Hepatocyte (in vitro differentiated cells): ENCODE data around the gene PANK3. TPM values are rescaled to one million over a fixed set of nuclear protein-coding genes. Genes with fewer than 3 reads are reported as not detected.

ENCODE experiments used
- DNase-seq: peaks from one replicate; pipeline ENCODE4 v3.0.0-alpha.2; 2016; ENCODE audit warnings: low spot score
- H2AFZ ChIP-seq: fragments of 200-600 bp; sonication (generic); 2 replicates; pipeline ENCODE4 v1.6.0; 2016; ENCODE audit warnings: antibody characterized with exemption, mild to moderate bottlenecking
- H3K27ac ChIP-seq: fragments of 200-600 bp; sonication (generic); 2 replicates; pipeline ENCODE4 v1.5.1; 2016; ENCODE audit warnings: mild to moderate bottlenecking
- H3K27me3 ChIP-seq: fragments of 200-600 bp; sonication (generic); 2 replicates; pipeline ENCODE4 v1.6.1; 2016
- H3K36me3 ChIP-seq: fragments of 200-600 bp; sonication (generic); replicated peaks from 2 replicates; pipeline ENCODE4 v1.5.1; 2016; ENCODE audit warnings: low read depth; ENCODE audit not compliant: insufficient read depth
- H3K4me1 ChIP-seq: fragments of 200-600 bp; sonication (generic); 2 replicates; pipeline ENCODE4 v1.5.1; 2016; ENCODE audit warnings: mild to moderate bottlenecking, moderate library complexity; ENCODE audit not compliant: insufficient read depth
- H3K4me2 ChIP-seq: fragments of 200-600 bp; sonication (generic); 2 replicates; pipeline ENCODE4 v1.6.0; 2016
- H3K4me3 ChIP-seq: fragments of 200-600 bp; sonication (generic); 2 replicates; pipeline ENCODE4 v1.5.1; 2016; ENCODE audit warnings: mild to moderate bottlenecking
- H3K79me2 ChIP-seq: fragments of 200-600 bp; sonication (generic); 2 replicates; pipeline ENCODE4 v1.6.0; 2017; ENCODE audit warnings: mild to moderate bottlenecking
- H3K9me2 ChIP-seq: fragments of 200-600 bp; sonication (generic); replicated peaks from 2 replicates; pipeline ENCODE4 v1.6.0; 2017; ENCODE audit warnings: mild to moderate bottlenecking; ENCODE audit not compliant: insufficient read depth
- H3K9me3 ChIP-seq: fragments of 200-600 bp; sonication (generic); 2 replicates; pipeline ENCODE4 v1.5.1; 2016; ENCODE audit warnings: low read depth, mild to moderate bottlenecking
- H4K20me1 ChIP-seq: fragments of 200-600 bp; sonication (generic); 2 replicates; pipeline ENCODE4 v1.6.0; 2016; ENCODE audit warnings: mild to moderate bottlenecking; ENCODE audit not compliant: insufficient read depth, poor library complexity, severe bottlenecking
- CTCF ChIP-seq: fragments of 200-600 bp; sonication (generic); IDR thresholded peaks from 2 replicates; pipeline ENCODE4 v1.5.1; 2016; ENCODE audit warnings: antibody characterized with exemption, mild to moderate bottlenecking; ENCODE audit not compliant: poor library complexity
- EZH2 ChIP-seq: fragments of 200-600 bp; sonication (generic); IDR thresholded peaks from 2 replicates; pipeline ENCODE4 v1.6.1; 2016; ENCODE audit warnings: antibody characterized with exemption, mild to moderate bottlenecking, borderline replicate concordance
- EZH2phosphoT487 ChIP-seq: fragments of 200-600 bp; sonication (generic); IDR thresholded peaks from one replicate; pipeline ENCODE4 v1.6.1; 2018; ENCODE audit warnings: antibody characterized with exemption, mild to moderate bottlenecking, low read depth, moderate library complexity; ENCODE audit not compliant: unreplicated experiment, severe bottlenecking
- WGBS: methylation state at CpG from one replicate; pipeline ENCODE4 v1.1.6; 2016; ENCODE audit warnings: low lambda C conversion rate; ENCODE audit errors: missing lambda C conversion rate; 5-methylcytosine and 5-hydroxymethylcytosine counted together
- polyA plus RNA-seq: library from polyadenylated mRNA; unstranded; fragments of >200 nt; fragmentation: Nextera tagmentation; extraction: Ambion mirVana; gene quantifications from 2 replicates; pipeline ENCODE4 v1.2.1, GENCODE V29; 2016
- total RNA-seq: library from RNA; depleted of rRNA; stranded (reverse); fragments of >200 nt; gene quantifications from 2 replicates; pipeline ENCODE4 v1.2.3, GENCODE V29; 2014

Gene PANK3
- total and polyA plus RNA-seq, 2 experiments from 2014 or later = 25.8 to 104 TPM

GRCh38 chr5:168568738-168569137 lies 10.4 kb downstream of the PANK3 start:
- Histone ChIP-seq H3K79me2 (peaks cover 89% of the 10 kb centered on the region), H3K4me1 (no peaks in the 10 kb centered on the region), H3K9me3 (no peaks in the 10 kb centered on the region), H4K20me1 (peaks cover 67% of the 10 kb centered on the region), H3K36me3 (no peaks in the 10 kb centered on the region), H3K4me3 (no peak overlapping the region), H3K9me2 (no peaks in the 10 kb centered on the region), H2AFZ (no peak overlapping the region), H3K4me2 (no peak overlapping the region), H3K27me3 (no peaks in the 10 kb centered on the region), H3K27ac (no peak overlapping the region)
- WGBS = 97% methylated on average over 6 of the region's 6 CpGs
- DNase-seq = no peak
- no peak for TF ChIP-seq EZH2phosphoT487
- no peak for TF ChIP-seq CTCF
- no peak for TF ChIP-seq EZH2

GRCh38 chr5:168563959-168564358 lies 15.2 kb downstream of the PANK3 start:
- H3K79me2 ChIP-seq = peaks cover 79% of the 10 kb centered on the region

GRCh38 chr5:168562279-168562678 lies 16.9 kb downstream of the PANK3 start:
- Histone ChIP-seq H2AFZ (no peak overlapping the region), H3K27me3 (no peaks in the 10 kb centered on the region), H4K20me1 (peaks cover 20% of the 10 kb centered on the region), H3K36me3 (no peaks in the 10 kb centered on the region), H3K79me2 (peaks cover 70% of the 10 kb centered on the region), H3K27ac (peak overlapping the region; percentile 57), H3K4me3 (no peak overlapping the region), H3K9me3 (no peaks in the 10 kb centered on the region), H3K9me2 (no peaks in the 10 kb centered on the region), H3K4me2 (peak overlapping the region; percentile 20), H3K4me1 (peaks cover 14% of the 10 kb centered on the region)
- DNase-seq = no peak
- 74% methylated on average over 2 of the region's 2 CpGs for WGBS
- no peak for TF ChIP-seq EZH2
- TF ChIP-seq CTCF = no peak
- TF ChIP-seq EZH2phosphoT487 = no peak

More at GRCh38 chr5:168563959-168564358, 15.2 kb downstream of the PANK3 start:
- H3K4me1 ChIP-seq = peaks cover 14% of the 10 kb centered on the region
- no peak for DNase-seq
- no peaks in the 10 kb centered on the region for H3K9me2 ChIP-seq
- H4K20me1 ChIP-seq = peaks cover 36% of the 10 kb centered on the region
- no peak overlapping the region for H3K4me2 ChIP-seq
- H3K4me3 ChIP-seq = no peak overlapping the region
- H3K9me3 ChIP-seq = no peaks in the 10 kb centered on the region
- H2AFZ ChIP-seq = no peak overlapping the region
- no peaks in the 10 kb centered on the region for H3K36me3 ChIP-seq
- H3K27me3 ChIP-seq = no peaks in the 10 kb centered on the region
- WGBS = 95% methylated on average over 1 of the region's 1 CpG
- H3K27ac ChIP-seq = no peak overlapping the region
- no peak for TF ChIP-seq EZH2phosphoT487
- TF ChIP-seq EZH2 = no peak
- no peak for TF ChIP-seq CTCF

- Histone ChIP-seq H3K27me3 (no peaks in the 10 kb centered on the region), H3K9me3 (no peaks in the 10 kb centered on the region), H3K79me2 (peaks cover 59% of the 10 kb centered on the region), H2AFZ (no peak overlapping the region), H4K20me1 (peaks cover 8% of the 10 kb centered on the region), H3K36me3 (peaks cover 6% of the 10 kb centered on the region), H3K9me2 (no peaks in the 10 kb centered on the region), H3K27ac (no peak overlapping the region), H3K4me2 (no peak overlapping the region), H3K4me3 (no peak overlapping the region), H3K4me1 (peaks cover 7% of the 10 kb centered on the region)
- TF ChIP-seq CTCF (no peak), EZH2 (no peak), EZH2phosphoT487 (no peak)
- DNase-seq = no peak
- WGBS = 87% methylated on average over 2 of the region's 2 CpGs
Measured at GRCh38 chr5:168557389-168557788, 21.8 kb downstream of the PANK3 start.
